OCI-LY1 (cell line): ENCODE data around the gene OR4D10.

Experiments used
- EZH2 ChIP-seq: fragments of 200-600 bp; sonication (generic), shearing (Covaris generic); IDR thresholded peaks from 2 replicates; pipeline ENCODE4 v1.8.0; 2017; ENCODE audit warnings: borderline replicate concordance, mixed run types, mild to moderate bottlenecking, antibody characterized with exemption, low read length, moderate library complexity, mixed read lengths
- TF ChIP-seq, protein P1 (sequence below): fragments of 200-600 bp; sonication (generic), shearing (Covaris generic); IDR thresholded peaks from 2 replicates; pipeline ENCODE4 v1.5.1; 2017; ENCODE audit warnings: mild to moderate bottlenecking, antibody characterized with exemption, low read length, moderate library complexity, mixed read lengths

DNA sequence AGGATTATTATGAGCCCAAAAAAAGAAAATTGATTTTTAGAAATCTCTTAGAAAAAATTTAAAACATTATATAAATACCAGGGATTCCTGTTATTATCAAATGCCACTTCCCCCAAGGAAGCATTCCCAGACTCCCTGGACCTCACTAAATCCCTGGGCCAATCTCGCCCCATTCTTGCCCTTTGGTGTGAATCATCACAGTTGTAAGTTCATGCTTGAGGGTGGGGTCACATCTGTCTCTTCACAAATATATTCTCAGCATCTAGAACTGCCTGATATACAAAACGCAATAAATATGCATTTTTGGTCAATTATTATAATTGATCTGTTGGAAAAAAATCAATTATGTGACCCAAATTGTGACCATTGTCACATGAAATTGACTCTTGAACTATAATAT is 24.6 kb upstream of the OR4D10 start:
- TF ChIP-seq, protein P1, sequence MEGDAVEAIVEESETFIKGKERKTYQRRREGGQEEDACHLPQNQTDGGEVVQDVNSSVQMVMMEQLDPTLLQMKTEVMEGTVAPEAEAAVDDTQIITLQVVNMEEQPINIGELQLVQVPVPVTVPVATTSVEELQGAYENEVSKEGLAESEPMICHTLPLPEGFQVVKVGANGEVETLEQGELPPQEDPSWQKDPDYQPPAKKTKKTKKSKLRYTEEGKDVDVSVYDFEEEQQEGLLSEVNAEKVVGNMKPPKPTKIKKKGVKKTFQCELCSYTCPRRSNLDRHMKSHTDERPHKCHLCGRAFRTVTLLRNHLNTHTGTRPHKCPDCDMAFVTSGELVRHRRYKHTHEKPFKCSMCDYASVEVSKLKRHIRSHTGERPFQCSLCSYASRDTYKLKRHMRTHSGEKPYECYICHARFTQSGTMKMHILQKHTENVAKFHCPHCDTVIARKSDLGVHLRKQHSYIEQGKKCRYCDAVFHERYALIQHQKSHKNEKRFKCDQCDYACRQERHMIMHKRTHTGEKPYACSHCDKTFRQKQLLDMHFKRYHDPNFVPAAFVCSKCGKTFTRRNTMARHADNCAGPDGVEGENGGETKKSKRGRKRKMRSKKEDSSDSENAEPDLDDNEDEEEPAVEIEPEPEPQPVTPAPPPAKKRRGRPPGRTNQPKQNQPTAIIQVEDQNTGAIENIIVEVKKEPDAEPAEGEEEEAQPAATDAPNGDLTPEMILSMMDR: no peak
- TF ChIP-seq EZH2: no peak
